Measurements from ENCODE around the gene HFE.

The HFE gene

GRCh38 chr6:26089272-26089671 is 2.0 kb downstream of the HFE start:
- TF ChIP-seq POLR2AphosphoS5 (IDR thresholded peaks at IDR 0.05; ENCODE audit: low read depth) (no peak), REST (IDR thresholded peaks at IDR 0.05; ENCODE audit: insufficient replicate concordance, low read depth) (no peak), CTCF (IDR thresholded peaks at IDR 0.05; ENCODE audit: insufficient read depth, low read length) (no peak), SPI1 (IDR thresholded peaks at IDR 0.05; ENCODE audit: borderline replicate concordance, low read depth) (no peak), GABPA (IDR thresholded peaks at IDR 0.05; ENCODE audit: low read depth) (no peak)
- Histone ChIP-seq H3K4me3 (replicated peaks; ENCODE audit: insufficient read depth, low read length) (no peak overlapping the region), H3K27ac (replicated peaks) (no peak overlapping the region), H3K27me3 (ENCODE audit: insufficient read depth, poor library complexity, severe bottlenecking) (no peaks in the 10 kb centered on the region)
- DNase-seq (ENCODE audit: low read depth in 1 of 2, low spot score in 1 of 2) = no peak

GRCh38 chr6:26092443-26092842 is 5.2 kb downstream of the HFE start:
- no peak for TF ChIP-seq CTCF (IDR thresholded peaks at IDR 0.05; ENCODE audit: insufficient read depth, low read length)
- peak; percentile 10; the same call in 1 of the 2 replicates for TF ChIP-seq SPI1 (IDR thresholded peaks at IDR 0.05; ENCODE audit: borderline replicate concordance, low read depth)
- peak in 1 of 2 experiments; percentile 28 for DNase-seq (ENCODE audit: low read depth in 1 of 2, low spot score in 1 of 2)
- H3K4me3 ChIP-seq (replicated peaks; ENCODE audit: insufficient read depth, low read length) = no peak overlapping the region
- no peak overlapping the region for H3K27ac ChIP-seq (replicated peaks)
- H3K27me3 ChIP-seq (ENCODE audit: insufficient read depth, poor library complexity, severe bottlenecking) = no peaks in the 10 kb centered on the region

- H3K27me3 ChIP-seq (ENCODE audit: insufficient read depth, poor library complexity, severe bottlenecking) = no peaks in the 10 kb centered on the region
- TF ChIP-seq REST (IDR thresholded peaks at IDR 0.05; ENCODE audit: insufficient replicate concordance, low read depth) (no peak), SPI1 (IDR thresholded peaks at IDR 0.05; ENCODE audit: borderline replicate concordance, low read depth) (peak; percentile 8; the same call in 1 of the 2 replicates), GABPA (IDR thresholded peaks at IDR 0.05; ENCODE audit: low read depth) (no peak), CTCF (IDR thresholded peaks at IDR 0.05; ENCODE audit: insufficient read depth, low read length) (no peak), POLR2AphosphoS5 (IDR thresholded peaks at IDR 0.05; ENCODE audit: low read depth) (no peak)
- no peak overlapping the region for H3K4me3 ChIP-seq (replicated peaks; ENCODE audit: insufficient read depth, low read length)
- no peak for DNase-seq (ENCODE audit: low read depth in 1 of 2, low spot score in 1 of 2)
- no peak overlapping the region for H3K27ac ChIP-seq (replicated peaks)
Measured at GRCh38 chr6:26094036-26094435, 6.8 kb downstream of the HFE start.

GRCh38 chr6:26097268-26097875 is 10.1 kb downstream of the HFE start:
- no peak for TF ChIP-seq REST (IDR thresholded peaks at IDR 0.05; ENCODE audit: insufficient replicate concordance, low read depth)
- TF ChIP-seq CTCF (IDR thresholded peaks at IDR 0.05; ENCODE audit: insufficient read depth, low read length) = peak; percentile 26
- Histone ChIP-seq H3K4me3 (replicated peaks; ENCODE audit: insufficient read depth, low read length) (no peak overlapping the region), H3K27me3 (ENCODE audit: insufficient read depth, poor library complexity, severe bottlenecking) (no peaks in the 10 kb centered on the region), H3K27ac (replicated peaks) (no peak overlapping the region)
- DNase-seq (ENCODE audit: low read depth in 1 of 2, low spot score in 1 of 2) = peak; percentile 43 to 58

Measured in HL-60 (cell line).